HuH-7.5 (cell line): ENCODE results near the gene NTM.

ENCODE experiments used
- DNase-seq: peaks from one replicate; pipeline ENCODE4 v3.0.0; 2011; ENCODE audit warnings: low spot score

NTM gene

GRCh38 chr11:132264616-132265015 is 894.2 kb downstream of the NTM start:
- no peak for DNase-seq

- DNase-seq, result no peak
Measured at GRCh38 chr11:132278801-132279574, 908.6 kb downstream of the NTM start.

GRCh38 chr11:132284048-132284447 is 913.6 kb downstream of the NTM start:
- DNase-seq, result no peak

- no peak for DNase-seq
Measured at GRCh38 chr11:132284611-132285010, 914.2 kb downstream of the NTM start.

- no peak for DNase-seq
Measured at GRCh38 chr11:132285631-132286030, 915.2 kb downstream of the NTM start.

GRCh38 chr11:132286106-132286505 is 915.7 kb downstream of the NTM start:
- DNase-seq, result no peak

- DNase-seq, result no peak
Measured at GRCh38 chr11:132288036-132288435, 917.6 kb downstream of the NTM start.

- DNase-seq, result no peak
Measured at GRCh38 chr11:132289590-132290256, 919.3 kb downstream of the NTM start.

GRCh38 chr11:132293586-132293985 is 923.2 kb downstream of the NTM start:
- no peak for DNase-seq

- no peak for DNase-seq
Measured at GRCh38 chr11:132296946-132297610, 926.7 kb downstream of the NTM start.

- DNase-seq, result no peak
Measured at GRCh38 chr11:132298357-132298756, 927.9 kb downstream of the NTM start.

GRCh38 chr11:132300283-132300682 is 929.9 kb downstream of the NTM start:
- DNase-seq, result no peak

GRCh38 chr11:132301465-132301864 is 931.0 kb downstream of the NTM start:
- no peak for DNase-seq

- DNase-seq, result no peak
Measured at GRCh38 chr11:132301900-132302299, 931.5 kb downstream of the NTM start.

GRCh38 chr11:132307309-132308020 is 937.0 kb downstream of the NTM start:
- no peak for DNase-seq

- no peak for DNase-seq
Measured at GRCh38 chr11:132310390-132311375, 940.3 kb downstream of the NTM start.

GRCh38 chr11:132311703-132312102 is 941.3 kb downstream of the NTM start:
- DNase-seq, result no peak

GRCh38 chr11:132312161-132312560 is 941.7 kb downstream of the NTM start:
- no peak for DNase-seq

- DNase-seq, result no peak
Measured at GRCh38 chr11:132312701-132313111, 942.3 kb downstream of the NTM start.

- no peak for DNase-seq
Measured at GRCh38 chr11:132314911-132315455, 944.6 kb downstream of the NTM start.

GRCh38 chr11:132315696-132316095 is 945.3 kb downstream of the NTM start:
- no peak for DNase-seq
